Neural crest cell (in vitro differentiated cells): ENCODE results near the gene RFTN1. TPM values are rescaled to one million over a fixed set of nuclear protein-coding genes. Genes with fewer than 3 reads are reported as not detected.

ENCODE experiments used
- DNase-seq: peaks from one replicate; pipeline ENCODE4 v3.0.0; 2021; ENCODE audit warnings: low read depth, mixed read lengths, low spot score
- H3K27ac Mint-ChIP-seq: one replicate; pipeline ENCODE4 v1.8.0; 2021; ENCODE audit warnings: mild to moderate bottlenecking, mixed read lengths; ENCODE audit not compliant: unreplicated experiment
- H3K27me3 Mint-ChIP-seq: 2 replicates; pipeline ENCODE4 v1.8.0; 2021; ENCODE audit warnings: low read depth, mild to moderate bottlenecking, mixed read lengths
- H3K36me3 Mint-ChIP-seq: 2 replicates; pipeline ENCODE4 v1.8.0; 2021; ENCODE audit warnings: low read depth, mild to moderate bottlenecking, mixed read lengths
- H3K4me1 Mint-ChIP-seq: 2 replicates; pipeline ENCODE4 v1.8.0; 2021; ENCODE audit warnings: mixed read lengths
- H3K4me3 Mint-ChIP-seq: one replicate; pipeline ENCODE4 v1.8.0; 2021; ENCODE audit warnings: mild to moderate bottlenecking, mixed read lengths
- H3K9me3 Mint-ChIP-seq: 2 replicates; pipeline ENCODE4 v1.8.0; 2021; ENCODE audit warnings: mixed read lengths
- total RNA-seq: library from RNA; stranded (reverse); gene quantifications from 2 replicates; pipeline ENCODE4 v1.2.1, GENCODE V29; 2021
- TF ChIP-seq, protein P1 (sequence below): fragments of 200-600 bp; sonication (generic); conservative IDR thresholded peaks from 2 replicates; pipeline ENCODE4 v1.5.0; 2021; ENCODE audit warnings: antibody characterized with exemption, mild to moderate bottlenecking

RFTN1 gene
- total RNA-seq, 1 donor from 2014 or later = 2.0 TPM

DNA sequence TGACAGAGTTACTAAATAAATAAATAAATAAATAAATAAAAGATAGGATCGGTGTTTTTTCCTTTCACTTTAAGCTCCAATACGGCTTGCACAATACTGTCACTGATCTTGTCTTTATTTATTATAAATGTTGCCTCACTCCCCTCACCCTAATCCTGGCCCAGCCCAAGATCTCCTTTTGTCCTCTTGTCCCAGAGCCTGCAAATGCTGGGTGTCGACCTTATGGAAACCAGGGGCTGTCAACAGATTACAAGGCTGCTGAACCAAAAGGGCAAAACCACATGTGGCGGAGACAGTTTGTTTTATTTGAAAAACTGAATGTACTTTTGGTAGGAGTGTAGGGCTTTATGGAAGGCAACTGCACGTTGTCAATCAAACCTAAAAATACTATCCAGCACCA is 75.9 kb downstream of the RFTN1 start:
- no peaks in the 10 kb centered on the region for H3K36me3 Mint-ChIP-seq
- no peak for DNase-seq
- H3K4me3 Mint-ChIP-seq = no peak overlapping the region
- TF ChIP-seq, protein P1, sequence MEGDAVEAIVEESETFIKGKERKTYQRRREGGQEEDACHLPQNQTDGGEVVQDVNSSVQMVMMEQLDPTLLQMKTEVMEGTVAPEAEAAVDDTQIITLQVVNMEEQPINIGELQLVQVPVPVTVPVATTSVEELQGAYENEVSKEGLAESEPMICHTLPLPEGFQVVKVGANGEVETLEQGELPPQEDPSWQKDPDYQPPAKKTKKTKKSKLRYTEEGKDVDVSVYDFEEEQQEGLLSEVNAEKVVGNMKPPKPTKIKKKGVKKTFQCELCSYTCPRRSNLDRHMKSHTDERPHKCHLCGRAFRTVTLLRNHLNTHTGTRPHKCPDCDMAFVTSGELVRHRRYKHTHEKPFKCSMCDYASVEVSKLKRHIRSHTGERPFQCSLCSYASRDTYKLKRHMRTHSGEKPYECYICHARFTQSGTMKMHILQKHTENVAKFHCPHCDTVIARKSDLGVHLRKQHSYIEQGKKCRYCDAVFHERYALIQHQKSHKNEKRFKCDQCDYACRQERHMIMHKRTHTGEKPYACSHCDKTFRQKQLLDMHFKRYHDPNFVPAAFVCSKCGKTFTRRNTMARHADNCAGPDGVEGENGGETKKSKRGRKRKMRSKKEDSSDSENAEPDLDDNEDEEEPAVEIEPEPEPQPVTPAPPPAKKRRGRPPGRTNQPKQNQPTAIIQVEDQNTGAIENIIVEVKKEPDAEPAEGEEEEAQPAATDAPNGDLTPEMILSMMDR = no peak
- no peaks in the 10 kb centered on the region for H3K4me1 Mint-ChIP-seq
- no peaks in the 10 kb centered on the region for H3K27me3 Mint-ChIP-seq
- H3K9me3 Mint-ChIP-seq = peaks cover 3% of the 10 kb centered on the region
- no peak overlapping the region for H3K27ac Mint-ChIP-seq

DNA sequence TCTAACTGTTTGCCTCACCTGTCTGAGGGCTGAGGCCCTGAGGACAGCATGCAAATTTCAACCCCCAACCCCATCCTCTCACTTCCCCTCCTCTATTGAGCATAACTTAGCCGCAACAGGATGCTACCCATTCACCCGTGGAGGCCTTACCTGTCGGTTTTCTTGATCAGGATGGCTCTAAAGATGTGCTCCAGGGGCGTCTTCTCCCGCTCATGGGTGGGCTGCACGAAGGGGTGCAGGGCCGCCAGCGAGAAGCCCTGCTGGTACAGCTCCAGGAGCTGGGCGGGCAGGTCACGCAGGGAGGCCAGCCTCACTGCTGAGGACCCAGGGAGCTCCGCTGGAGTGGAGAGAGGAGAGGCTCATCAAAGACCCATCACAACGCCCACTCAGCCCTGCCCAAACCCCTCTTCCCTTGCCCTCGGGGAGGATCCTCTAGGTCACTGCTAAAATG is 79.8 kb downstream of the RFTN1 start:
- Mint-ChIP-seq H3K36me3 (no peaks in the 10 kb centered on the region), H3K27me3 (no peaks in the 10 kb centered on the region), H3K9me3 (no peaks in the 10 kb centered on the region), H3K27ac (no peak overlapping the region), H3K4me3 (no peak overlapping the region), H3K4me1 (no peaks in the 10 kb centered on the region)
- TF ChIP-seq, protein P1 = no peak
- DNase-seq = no peak

DNA sequence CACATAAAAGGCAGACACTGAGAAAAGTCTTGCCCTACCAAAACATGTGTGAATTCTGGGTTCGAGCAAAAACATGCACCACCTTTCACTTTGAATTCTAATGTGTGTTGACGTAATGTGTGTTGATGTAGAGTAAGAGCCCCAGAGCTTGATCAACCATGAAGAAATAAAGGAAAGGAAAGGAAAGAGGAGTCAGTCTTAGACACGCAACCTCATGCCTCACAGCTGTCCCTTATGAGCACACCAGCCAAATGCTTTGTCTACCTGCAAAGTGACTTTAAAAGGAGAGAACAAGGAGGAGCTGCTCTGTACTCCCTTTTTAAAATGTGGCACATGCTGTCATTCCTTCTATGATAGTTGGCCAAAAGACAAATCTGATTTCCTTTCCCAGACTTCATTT is 80.8 kb downstream of the RFTN1 start:
- no peaks in the 10 kb centered on the region for H3K9me3 Mint-ChIP-seq
- H3K4me3 Mint-ChIP-seq = no peak overlapping the region
- no peaks in the 10 kb centered on the region for H3K36me3 Mint-ChIP-seq
- no peaks in the 10 kb centered on the region for H3K4me1 Mint-ChIP-seq
- no peaks in the 10 kb centered on the region for H3K27me3 Mint-ChIP-seq
- DNase-seq = no peak
- TF ChIP-seq, protein P1 = no peak
- H3K27ac Mint-ChIP-seq = no peak overlapping the region

DNA sequence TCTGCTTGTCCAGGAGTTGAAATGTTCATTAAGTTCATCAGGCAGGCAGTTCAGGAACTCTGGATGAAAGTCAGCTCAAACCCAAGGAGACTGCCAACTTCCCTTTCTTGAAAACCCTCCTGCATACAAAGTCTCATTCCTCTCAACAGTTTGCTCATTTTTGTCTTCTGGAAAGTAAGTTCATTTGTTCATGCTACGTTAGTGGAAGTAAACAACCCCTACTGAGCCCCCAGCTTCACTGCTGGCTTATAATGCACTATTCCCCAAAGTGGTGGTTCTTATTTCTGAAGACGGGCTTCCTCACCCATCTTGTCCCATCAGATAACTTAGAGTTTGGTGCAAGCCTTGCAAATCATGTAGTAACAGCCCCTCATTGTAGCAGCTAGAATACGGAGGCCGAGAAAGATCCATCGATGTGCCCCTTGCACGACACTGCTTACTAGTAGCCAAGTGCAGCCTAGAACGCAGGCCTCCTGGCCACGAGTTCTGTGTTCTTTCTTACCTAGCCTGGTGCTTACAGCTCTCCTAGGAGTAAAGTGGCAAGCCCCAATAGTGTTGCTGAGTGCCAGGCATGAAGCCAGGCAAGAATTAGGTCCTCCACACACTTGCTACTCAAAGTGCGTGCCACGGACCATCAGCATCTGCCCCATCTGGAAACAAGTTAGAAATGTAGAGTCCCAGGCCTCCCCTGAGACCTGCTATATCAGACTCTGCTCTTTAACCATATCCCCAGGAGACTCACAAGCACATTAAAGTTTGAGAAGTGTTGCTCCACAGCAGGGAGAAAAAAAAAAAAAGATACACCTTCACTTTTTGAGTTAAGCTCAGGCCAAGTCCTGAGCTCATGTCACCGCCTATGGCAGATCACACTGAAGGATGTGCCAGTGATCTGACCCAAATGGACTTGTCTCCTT is 82.5 kb downstream of the RFTN1 start:
- Mint-ChIP-seq H3K4me3 (no peak overlapping the region), H3K36me3 (no peaks in the 10 kb centered on the region), H3K9me3 (no peaks in the 10 kb centered on the region), H3K27me3 (no peaks in the 10 kb centered on the region), H3K4me1 (no peaks in the 10 kb centered on the region), H3K27ac (peak overlapping the region; percentile 23)
- DNase-seq = no peak
- TF ChIP-seq, protein P1 = no peak

DNA sequence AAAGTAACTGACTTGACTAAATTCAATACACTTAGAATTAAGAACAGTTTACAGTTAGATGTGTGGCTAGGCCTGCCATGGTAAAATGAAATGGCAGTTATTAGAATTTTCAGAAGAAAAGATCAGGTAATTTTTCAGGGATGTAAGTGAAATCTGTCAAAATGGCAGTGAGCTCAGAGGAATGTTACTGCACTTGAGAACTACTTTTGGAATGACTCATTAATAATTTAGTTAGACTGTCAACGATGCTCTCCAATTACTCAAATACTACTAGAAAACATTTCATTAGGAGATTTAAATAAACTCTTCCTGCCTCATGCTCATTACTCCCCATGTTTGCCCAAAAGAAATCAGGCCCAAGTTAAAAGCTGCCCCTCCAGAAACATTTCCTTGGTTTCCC is 84.4 kb downstream of the RFTN1 start:
- no peak overlapping the region for H3K27ac Mint-ChIP-seq
- TF ChIP-seq, protein P1 = no peak
- H3K36me3 Mint-ChIP-seq = no peaks in the 10 kb centered on the region
- H3K4me1 Mint-ChIP-seq = no peaks in the 10 kb centered on the region
- H3K27me3 Mint-ChIP-seq = no peaks in the 10 kb centered on the region
- no peaks in the 10 kb centered on the region for H3K9me3 Mint-ChIP-seq
- no peak for DNase-seq
- H3K4me3 Mint-ChIP-seq = no peak overlapping the region
